HG03139 (cell line): ENCODE results near the gene SLC39A11.
"Not testable (repeated sequence)": the region's sequence is repeated elsewhere in the genome, so short reads cannot be mapped to it uniquely, and the experiment has no call there.

Experiments
- ATAC-seq: cut with Tn5 transposase; IDR thresholded peaks from one replicate; pipeline ENCODE4 v1.9.1; 2021; ENCODE audit not compliant: unreplicated experiment

The SLC39A11 gene

GRCh38 chr17:73111386-73111785, 18.9 kb upstream of the SLC39A11 start:
- no peak for ATAC-seq

GRCh38 chr17:73107191-73107590, 14.7 kb upstream of the SLC39A11 start:
- no peak for ATAC-seq

- no peak for ATAC-seq
Measured at GRCh38 chr17:73105431-73105830, 12.9 kb upstream of the SLC39A11 start.

- no peak for ATAC-seq
Measured at GRCh38 chr17:73104450-73104849, 12.0 kb upstream of the SLC39A11 start.

GRCh38 chr17:73103641-73104335, 11.3 kb upstream of the SLC39A11 start:
- ATAC-seq = no peak

- ATAC-seq = no peak
Measured at GRCh38 chr17:73101031-73101430, 8.5 kb upstream of the SLC39A11 start.

- no peak for ATAC-seq
Measured at GRCh38 chr17:73100363-73100762, 7.9 kb upstream of the SLC39A11 start.

- no peak for ATAC-seq
Measured at GRCh38 chr17:73099511-73099910, 7.0 kb upstream of the SLC39A11 start.

GRCh38 chr17:73098919-73099318, 6.4 kb upstream of the SLC39A11 start:
- no peak for ATAC-seq

- not testable (repeated sequence) for ATAC-seq
Measured at GRCh38 chr17:73097973-73098765, 5.7 kb upstream of the SLC39A11 start.

- no peak for ATAC-seq
Measured at GRCh38 chr17:73096866-73097265, 4.4 kb upstream of the SLC39A11 start.

GRCh38 chr17:73096211-73096610, 3.7 kb upstream of the SLC39A11 start:
- no peak for ATAC-seq

- ATAC-seq = no peak
Measured at GRCh38 chr17:73093286-73093685, 798 bp upstream of the SLC39A11 start.

GRCh38 chr17:73091770-73092522, 542 bp downstream of the SLC39A11 start:
- ATAC-seq = peak; percentile 3

GRCh38 chr17:73091410-73091769, 1.1 kb downstream of the SLC39A11 start:
- ATAC-seq = no peak

- ATAC-seq = no peak
Measured at GRCh38 chr17:73090396-73091202, 1.9 kb downstream of the SLC39A11 start.

GRCh38 chr17:73089322-73090317, 2.9 kb downstream of the SLC39A11 start:
- ATAC-seq = no peak

- ATAC-seq = no peak
Measured at GRCh38 chr17:73088561-73088960, 3.9 kb downstream of the SLC39A11 start.

GRCh38 chr17:73083432-73083831, 9.1 kb downstream of the SLC39A11 start:
- ATAC-seq = no peak

- ATAC-seq = no peak
Measured at GRCh38 chr17:73074566-73074965, 17.9 kb downstream of the SLC39A11 start.
